RCC 7860 (cell line): ENCODE results near the gene SNX9.

Source experiments
- DNase-seq: peaks from one replicate; pipeline ENCODE4 v3.0.0-alpha.2; 2015; ENCODE audit warnings: low spot score
- FAIRE-seq: peaks from 2 replicates; lab custom pipeline; 2012; peaks lifted over from hg19 to GRCh38; lab: Jason Lieb, UNC

SNX9 gene

GRCh38 chr6:157800420-157801237, 22.4 kb upstream of the SNX9 start:
- FAIRE-seq (peak; percentile 57), DNase-seq (peak; percentile 29)

GRCh38 chr6:157804448-157805327, 18.4 kb upstream of the SNX9 start:
- FAIRE-seq (no peak), DNase-seq (peak; percentile 47)

- DNase-seq (no peak), FAIRE-seq (no peak)
These were observed 16.8 kb upstream of the SNX9 start for GRCh38 chr6:157806131-157806855.

- FAIRE-seq, result no peak
- DNase-seq, result no peak
These were observed 16.2 kb upstream of the SNX9 start for GRCh38 chr6:157806856-157807215.

- no peak for DNase-seq
- FAIRE-seq, result no peak
These were observed 14.6 kb upstream of the SNX9 start for GRCh38 chr6:157808405-157808950.

- DNase-seq (no peak), FAIRE-seq (no peak)
These were observed 13.4 kb upstream of the SNX9 start for GRCh38 chr6:157809613-157810012.

GRCh38 chr6:157811137-157811475, 11.9 kb upstream of the SNX9 start:
- FAIRE-seq, result no peak
- DNase-seq, result no peak

- no peak for FAIRE-seq
- peak; percentile 13 for DNase-seq
These were observed 11.4 kb upstream of the SNX9 start for GRCh38 chr6:157811476-157812173.

- DNase-seq (no peak), FAIRE-seq (no peak)
These were observed 10.4 kb upstream of the SNX9 start for GRCh38 chr6:157812425-157813171.

GRCh38 chr6:157813191-157813590, 9.9 kb upstream of the SNX9 start:
- DNase-seq (no peak), FAIRE-seq (no peak)

- no peak for FAIRE-seq
These were observed 9.1 kb upstream of the SNX9 start for GRCh38 chr6:157813750-157814455.

GRCh38 chr6:157814883-157815282, 8.2 kb upstream of the SNX9 start:
- no peak for FAIRE-seq
- no peak for DNase-seq

More at GRCh38 chr6:157813750-157814455, 9.1 kb upstream of the SNX9 start:
- no peak for DNase-seq

- DNase-seq, result no peak
- FAIRE-seq, result no peak
These were observed 1.6 kb upstream of the SNX9 start for GRCh38 chr6:157821342-157822033.

GRCh38 chr6:157822245-157823000, 623 bp upstream of the SNX9 start:
- FAIRE-seq (no peak), DNase-seq (no peak)

- FAIRE-seq, result no peak
- peak; percentile 16 for DNase-seq
These were observed 703 bp downstream of the SNX9 start for GRCh38 chr6:157823528-157824370.

- no peak for FAIRE-seq
These were observed 2.3 kb downstream of the SNX9 start for GRCh38 chr6:157825243-157825904.

More at GRCh38 chr6:157825243-157825904, 2.3 kb downstream of the SNX9 start:
- no peak for DNase-seq
